Stimulated activated naive CD8-positive, alpha-beta T cell treated with anti-CD3 and anti-CD28 coated beads, Interleukin-15, amount 100 ng/mL, for 72 hours (primary cell): Measurements from ENCODE around the gene LYRM4.

Experiments
- ATAC-seq: fragments of 150-1000 bp; cut with Tn5 transposase; 2 replicates; pipeline ENCODE4 v1.10.0; 2021; ENCODE audit warnings: mild to moderate bottlenecking, moderate library complexity
- DNase-seq, 2 donors: peaks; one replicate each; pipeline ENCODE4 v3.0.0; 2021 to 2022
- H3K27ac Mint-ChIP-seq, 2 donors: one replicate each; pipeline ENCODE4 v1.8.0; 2022; ENCODE audit warnings: mild to moderate bottlenecking in 2 of 2, mixed read lengths in 2 of 2, moderate library complexity in 2 of 2
- H3K27me3 Mint-ChIP-seq: one replicate; pipeline ENCODE4 v1.8.0; 2022; ENCODE audit warnings: mixed read lengths
- H3K4me1 Mint-ChIP-seq: one replicate; pipeline ENCODE4 v1.8.0; 2022; ENCODE audit warnings: mild to moderate bottlenecking, mixed read lengths
- H3K4me3 Mint-ChIP-seq, 2 donors: one replicate each; pipeline ENCODE4 v1.8.0; 2022; ENCODE audit warnings: mild to moderate bottlenecking in 2 of 2, mixed read lengths in 2 of 2, moderate library complexity in 1 of 2
- H3K9me3 Mint-ChIP-seq, 2 donors: one replicate each; pipeline ENCODE4 v1.8.0; 2022; ENCODE audit warnings: mixed read lengths in 2 of 2

The LYRM4 gene

DNA sequence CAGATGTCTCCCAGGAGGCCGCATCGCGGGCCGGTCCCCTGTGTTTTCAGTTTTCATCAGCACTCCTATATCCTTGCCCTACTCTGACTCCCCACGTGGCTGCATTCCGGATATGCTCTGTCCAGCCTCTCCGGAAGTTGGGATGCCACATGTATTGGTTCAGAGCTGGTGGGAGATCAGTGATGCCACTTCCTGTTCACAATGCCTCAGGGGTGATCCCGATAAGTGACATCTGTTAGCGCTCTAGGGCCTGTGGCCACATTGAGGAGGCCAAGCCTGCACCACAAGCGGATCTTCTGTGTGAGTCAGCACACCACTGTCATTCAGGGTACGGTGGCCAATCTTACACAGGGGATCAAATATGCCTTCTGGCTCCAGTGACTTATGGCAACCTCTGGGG lies 117.8 kb downstream of the LYRM4 start:
- Mint-ChIP-seq H3K4me3 (no peak overlapping the region), H3K27me3 (no peaks in the 10 kb centered on the region), H3K4me1 (no peaks in the 10 kb centered on the region), H3K9me3 (no peaks in the 10 kb centered on the region), H3K27ac (no peak overlapping the region)
- ATAC-seq (no peak), DNase-seq (no peak)

- H3K27ac Mint-ChIP-seq = no peak overlapping the region
- no peak for ATAC-seq
- DNase-seq = no peak
- H3K4me3 Mint-ChIP-seq = no peak overlapping the region
- H3K4me1 Mint-ChIP-seq = no peaks in the 10 kb centered on the region
- H3K9me3 Mint-ChIP-seq = no peaks in the 10 kb centered on the region
- H3K27me3 Mint-ChIP-seq = no peaks in the 10 kb centered on the region
These were observed 118.6 kb downstream of the LYRM4 start for GRCh38 chr6:5142131-5142530.

- Mint-ChIP-seq H3K4me1 (no peaks in the 10 kb centered on the region), H3K27ac (no peak overlapping the region), H3K9me3 (no peaks in the 10 kb centered on the region), H3K4me3 (no peak overlapping the region), H3K27me3 (no peaks in the 10 kb centered on the region)
- DNase-seq (no peak), ATAC-seq (no peak)
These were observed 119.7 kb downstream of the LYRM4 start for GRCh38 chr6:5141046-5141445.

- Mint-ChIP-seq H3K27me3 (no peaks in the 10 kb centered on the region), H3K27ac (no peak overlapping the region), H3K4me3 (no peak overlapping the region), H3K9me3 (no peaks in the 10 kb centered on the region), H3K4me1 (no peaks in the 10 kb centered on the region)
- ATAC-seq (no peak), DNase-seq (no peak)
These were observed 120.7 kb downstream of the LYRM4 start for GRCh38 chr6:5139828-5140771.

DNA sequence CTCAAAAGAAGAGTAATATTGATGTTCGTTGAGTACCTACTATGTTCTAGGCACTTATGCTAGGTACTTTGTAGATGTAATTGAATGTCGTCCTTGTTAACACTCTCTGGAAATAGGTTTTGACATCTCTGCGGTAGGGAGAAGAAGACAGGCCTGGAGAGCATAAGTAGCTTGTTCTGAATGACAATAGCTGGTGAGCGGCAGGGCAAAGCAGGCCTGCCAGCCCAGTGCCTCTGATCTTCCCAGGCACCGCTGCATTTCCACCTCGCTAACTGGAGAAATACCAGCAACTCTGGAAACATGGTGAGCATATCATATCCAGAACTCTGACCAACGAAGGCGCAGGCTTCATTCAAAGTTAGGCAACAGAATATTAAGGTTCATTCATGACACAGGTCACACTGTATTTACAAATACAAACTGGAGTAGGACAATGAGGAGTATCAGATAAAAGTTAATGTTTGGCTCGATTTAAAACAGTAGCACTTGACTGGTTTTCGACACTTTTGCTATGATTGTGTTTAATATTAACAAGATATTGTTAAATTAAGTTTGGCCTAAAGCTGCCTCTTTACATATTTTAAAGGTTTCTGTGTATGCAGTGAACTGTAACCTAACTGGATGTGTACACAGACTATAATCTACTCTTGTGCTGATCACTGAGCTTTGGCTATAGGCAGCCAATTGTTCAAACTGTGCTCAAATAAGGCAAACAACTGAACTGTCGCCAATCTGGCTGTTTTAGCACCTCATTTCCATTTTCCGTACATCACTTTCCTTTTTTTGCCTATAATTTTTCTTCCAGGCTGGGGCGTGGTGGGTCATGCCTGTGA lies 121.5 kb downstream of the LYRM4 start:
- DNase-seq = no peak
- no peak for ATAC-seq
- Mint-ChIP-seq H3K4me3 (no peak overlapping the region), H3K27ac (no peak overlapping the region), H3K4me1 (no peaks in the 10 kb centered on the region), H3K9me3 (no peaks in the 10 kb centered on the region), H3K27me3 (no peaks in the 10 kb centered on the region)

GRCh38 chr6:5136851-5137250 lies 123.9 kb downstream of the LYRM4 start:
- H3K4me3 Mint-ChIP-seq = no peak overlapping the region

GRCh38 chr6:5135788-5136376 lies 124.9 kb downstream of the LYRM4 start:
- H3K27me3 Mint-ChIP-seq = no peaks in the 10 kb centered on the region
- peak; percentile 49 for ATAC-seq

More at GRCh38 chr6:5136851-5137250, 123.9 kb downstream of the LYRM4 start:
- Mint-ChIP-seq H3K4me1 (no peaks in the 10 kb centered on the region), H3K27me3 (no peaks in the 10 kb centered on the region), H3K9me3 (no peaks in the 10 kb centered on the region), H3K27ac (no peak overlapping the region)
- ATAC-seq (no peak), DNase-seq (no peak)

GRCh38 chr6:5133943-5134342 lies 126.8 kb downstream of the LYRM4 start:
- Mint-ChIP-seq H3K27ac (no peak overlapping the region), H3K4me1 (no peaks in the 10 kb centered on the region), H3K9me3 (no peaks in the 10 kb centered on the region), H3K4me3 (no peak overlapping the region), H3K27me3 (no peaks in the 10 kb centered on the region)
- no peak for DNase-seq
- ATAC-seq = no peak

More at GRCh38 chr6:5135788-5136376, 124.9 kb downstream of the LYRM4 start:
- H3K4me1 Mint-ChIP-seq = no peaks in the 10 kb centered on the region
- no peak overlapping the region for H3K4me3 Mint-ChIP-seq
- DNase-seq = peak; percentile 40 to 42
- no peaks in the 10 kb centered on the region for H3K9me3 Mint-ChIP-seq
- no peak overlapping the region for H3K27ac Mint-ChIP-seq

DNA sequence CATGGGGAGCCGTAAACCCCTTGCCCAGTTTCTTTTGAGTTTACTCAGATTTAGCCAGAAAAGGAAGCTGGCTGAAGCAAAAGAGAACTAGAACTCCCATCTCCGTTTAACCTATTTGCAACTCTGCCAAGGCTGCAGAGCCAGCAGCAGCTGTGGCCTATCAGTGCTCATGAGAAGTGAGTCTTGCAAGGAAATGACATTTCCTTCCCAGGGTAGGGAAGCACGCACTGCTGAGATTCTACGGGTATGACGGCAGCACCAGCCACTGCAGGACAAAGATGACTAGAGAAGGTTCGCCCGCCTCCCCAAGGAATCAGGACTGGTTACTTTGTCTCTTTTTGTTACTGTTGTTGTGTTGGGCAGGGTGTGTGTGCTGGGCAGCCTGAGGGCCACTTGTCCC lies 128.0 kb downstream of the LYRM4 start:
- DNase-seq (no peak), ATAC-seq (no peak)
- Mint-ChIP-seq H3K4me3 (no peak overlapping the region), H3K27ac (no peak overlapping the region), H3K27me3 (no peaks in the 10 kb centered on the region), H3K9me3 (no peaks in the 10 kb centered on the region), H3K4me1 (no peaks in the 10 kb centered on the region)

DNA sequence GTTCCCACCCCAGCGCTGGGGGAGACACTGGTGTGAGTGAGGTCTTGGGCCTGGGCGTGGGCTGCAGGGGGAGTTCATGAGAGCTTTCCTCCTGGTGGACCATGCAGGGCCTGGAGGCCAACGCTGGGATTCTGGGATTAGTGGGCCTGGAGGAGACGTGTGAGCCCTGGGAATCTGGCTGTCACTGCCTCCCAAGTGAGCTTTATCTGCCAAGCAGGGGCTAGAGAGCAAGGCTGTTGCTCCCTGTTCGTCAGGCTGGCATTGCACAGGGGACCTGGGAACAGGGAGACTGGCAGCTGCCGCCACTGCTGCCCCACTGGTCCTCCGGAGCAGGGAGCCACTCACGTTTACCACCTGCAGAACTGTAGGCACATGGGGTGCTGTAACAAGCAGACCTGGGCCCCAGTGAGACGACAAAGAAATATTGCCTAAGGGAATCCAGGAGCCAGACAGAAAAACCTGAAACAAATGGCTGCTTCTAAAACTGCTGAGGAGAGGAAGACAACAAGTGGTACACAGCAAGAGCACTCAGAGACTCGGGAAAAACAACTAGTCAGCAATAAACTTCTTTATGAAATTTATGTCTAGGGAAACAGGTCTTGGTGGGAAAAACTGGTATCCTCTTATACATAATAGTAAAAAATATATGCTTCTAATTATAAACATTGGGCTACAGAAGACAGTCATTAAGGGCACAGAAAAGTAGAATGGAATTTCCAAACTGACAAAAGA lies 130.4 kb downstream of the LYRM4 start:
- Mint-ChIP-seq H3K27me3 (no peaks in the 10 kb centered on the region), H3K27ac (no peak overlapping the region), H3K4me3 (no peak overlapping the region), H3K9me3 (no peaks in the 10 kb centered on the region), H3K4me1 (no peaks in the 10 kb centered on the region)
- DNase-seq = no peak
- ATAC-seq = no peak

- ATAC-seq = no peak
- H3K9me3 Mint-ChIP-seq = no peaks in the 10 kb centered on the region
- DNase-seq = no peak
- H3K27me3 Mint-ChIP-seq = no peaks in the 10 kb centered on the region
- H3K4me1 Mint-ChIP-seq = no peaks in the 10 kb centered on the region
- no peak overlapping the region for H3K4me3 Mint-ChIP-seq
- H3K27ac Mint-ChIP-seq = no peak overlapping the region
These were observed 132.4 kb downstream of the LYRM4 start for GRCh38 chr6:5128351-5128750.

DNA sequence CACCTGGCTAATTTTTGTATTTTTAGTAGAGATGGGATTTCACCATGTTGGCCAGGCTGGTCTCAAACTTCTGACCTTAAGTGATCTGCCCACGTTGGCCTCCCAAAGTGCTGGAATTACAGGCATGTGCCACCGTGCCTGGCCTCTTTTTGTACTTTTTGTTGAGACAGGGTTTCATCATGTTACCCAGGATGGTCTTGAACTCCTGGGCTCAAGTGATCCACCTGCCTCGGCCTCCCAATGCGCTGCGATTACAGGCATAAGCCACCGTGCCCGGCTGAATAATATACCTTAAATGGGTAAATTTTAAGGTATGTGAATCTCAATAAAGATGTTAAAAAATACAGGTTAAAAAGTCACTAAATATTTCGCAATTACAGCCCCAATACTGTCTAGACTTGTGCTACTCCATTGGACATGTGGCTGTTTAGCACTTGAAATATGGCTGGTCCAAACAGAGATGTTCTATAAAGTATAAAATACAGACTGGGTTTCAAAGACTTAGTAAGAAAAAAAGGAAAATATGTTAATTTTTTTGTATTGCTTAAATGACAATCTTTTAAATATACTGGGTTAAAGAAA lies 133.6 kb downstream of the LYRM4 start:
- no peak for DNase-seq
- Mint-ChIP-seq H3K9me3 (no peaks in the 10 kb centered on the region), H3K27ac (no peak overlapping the region), H3K4me3 (no peak overlapping the region), H3K4me1 (no peaks in the 10 kb centered on the region), H3K27me3 (no peaks in the 10 kb centered on the region)
- ATAC-seq = no peak

DNA sequence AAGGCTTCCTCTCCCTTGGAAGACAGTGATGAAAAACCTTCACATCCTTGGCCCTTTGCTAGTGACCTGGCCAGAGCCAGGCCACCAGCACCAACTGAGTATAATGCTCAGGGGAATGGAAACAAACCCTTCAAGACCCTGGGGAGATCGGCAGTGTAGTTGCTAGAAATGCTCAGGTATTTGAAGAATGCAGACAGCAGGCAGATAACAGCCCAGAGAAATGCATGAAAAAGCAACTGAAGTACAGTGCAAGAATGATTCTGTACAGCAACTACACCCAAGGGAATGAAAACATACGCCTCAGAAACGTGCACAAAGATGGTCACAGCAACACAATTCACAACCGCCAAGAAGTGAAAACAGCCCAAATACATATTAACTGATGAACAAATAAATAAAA lies 134.5 kb downstream of the LYRM4 start:
- no peaks in the 10 kb centered on the region for H3K9me3 Mint-ChIP-seq
- DNase-seq (no peak), ATAC-seq (no peak)
- H3K4me3 Mint-ChIP-seq = no peak overlapping the region
- H3K4me1 Mint-ChIP-seq = no peaks in the 10 kb centered on the region
- no peaks in the 10 kb centered on the region for H3K27me3 Mint-ChIP-seq
- H3K27ac Mint-ChIP-seq = no peak overlapping the region

- Mint-ChIP-seq H3K4me3 (no peak overlapping the region), H3K27me3 (no peaks in the 10 kb centered on the region), H3K9me3 (no peaks in the 10 kb centered on the region), H3K4me1 (no peaks in the 10 kb centered on the region), H3K27ac (no peak overlapping the region)
- DNase-seq (no peak), ATAC-seq (no peak)
These were observed 135.4 kb downstream of the LYRM4 start for GRCh38 chr6:5125152-5126006.
